ENCODE data around the gene NME3. TPM values are rescaled to one million over a fixed set of nuclear protein-coding genes. Genes with fewer than 3 reads are reported as not detected.

Gene NME3
- total RNA-seq, 4 donors from 2014 or later = 49.9 to 106 (median 87.2) TPM

DNA sequence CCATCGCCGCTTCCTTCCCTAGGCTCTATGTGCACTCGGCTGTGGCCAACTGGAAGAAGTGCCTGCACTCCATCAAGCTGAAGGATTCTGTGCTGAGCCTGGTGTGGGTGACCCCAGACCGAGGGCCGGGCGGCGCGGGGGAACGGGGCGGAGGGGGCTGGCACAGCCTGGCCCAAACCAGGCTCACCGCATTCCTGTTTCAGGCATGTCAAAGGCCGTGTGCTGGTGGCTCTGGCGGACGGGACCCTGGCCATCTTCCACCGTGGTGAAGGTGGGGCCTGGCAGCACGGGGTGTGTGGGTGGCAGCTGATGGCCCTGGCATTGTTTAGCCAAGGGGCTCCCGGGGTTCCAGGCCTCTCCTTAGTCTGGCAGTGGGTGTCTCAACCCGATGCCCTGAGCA is 4.6 kb downstream of the NME3 start:
- Histone ChIP-seq H3K27me3 (no peaks in the 10 kb centered on the region), H3K9me3 (no peaks in the 10 kb centered on the region), H3K27ac (no peak overlapping the region), H3K4me1 (peaks cover 0 to 39% (median 13%) of the 10 kb centered on the region in 3 donors), H3K4me3 (no peak overlapping the region), H3K36me3 (peaks cover 0 to 82% of the 10 kb centered on the region in 2 donors)
- no peak for TF ChIP-seq POLR2A (IDR thresholded peaks at IDR 0.05)
- TF ChIP-seq EP300 (IDR thresholded peaks at IDR 0.05) = no peak
- no peak for TF ChIP-seq POLR2AphosphoS5 (IDR thresholded peaks at IDR 0.05)
- TF ChIP-seq, protein P1, sequence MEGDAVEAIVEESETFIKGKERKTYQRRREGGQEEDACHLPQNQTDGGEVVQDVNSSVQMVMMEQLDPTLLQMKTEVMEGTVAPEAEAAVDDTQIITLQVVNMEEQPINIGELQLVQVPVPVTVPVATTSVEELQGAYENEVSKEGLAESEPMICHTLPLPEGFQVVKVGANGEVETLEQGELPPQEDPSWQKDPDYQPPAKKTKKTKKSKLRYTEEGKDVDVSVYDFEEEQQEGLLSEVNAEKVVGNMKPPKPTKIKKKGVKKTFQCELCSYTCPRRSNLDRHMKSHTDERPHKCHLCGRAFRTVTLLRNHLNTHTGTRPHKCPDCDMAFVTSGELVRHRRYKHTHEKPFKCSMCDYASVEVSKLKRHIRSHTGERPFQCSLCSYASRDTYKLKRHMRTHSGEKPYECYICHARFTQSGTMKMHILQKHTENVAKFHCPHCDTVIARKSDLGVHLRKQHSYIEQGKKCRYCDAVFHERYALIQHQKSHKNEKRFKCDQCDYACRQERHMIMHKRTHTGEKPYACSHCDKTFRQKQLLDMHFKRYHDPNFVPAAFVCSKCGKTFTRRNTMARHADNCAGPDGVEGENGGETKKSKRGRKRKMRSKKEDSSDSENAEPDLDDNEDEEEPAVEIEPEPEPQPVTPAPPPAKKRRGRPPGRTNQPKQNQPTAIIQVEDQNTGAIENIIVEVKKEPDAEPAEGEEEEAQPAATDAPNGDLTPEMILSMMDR (IDR thresholded peaks at IDR 0.05) = no peak
- no peak for ATAC-seq
- WGBS, 2 donors (ENCODE audit: low coverage in 1 of 2) = 100% methylated on average over 2 of the region's 18 CpGs; no CpG with 5 or more reads in 1 of the 2 donors

DNA sequence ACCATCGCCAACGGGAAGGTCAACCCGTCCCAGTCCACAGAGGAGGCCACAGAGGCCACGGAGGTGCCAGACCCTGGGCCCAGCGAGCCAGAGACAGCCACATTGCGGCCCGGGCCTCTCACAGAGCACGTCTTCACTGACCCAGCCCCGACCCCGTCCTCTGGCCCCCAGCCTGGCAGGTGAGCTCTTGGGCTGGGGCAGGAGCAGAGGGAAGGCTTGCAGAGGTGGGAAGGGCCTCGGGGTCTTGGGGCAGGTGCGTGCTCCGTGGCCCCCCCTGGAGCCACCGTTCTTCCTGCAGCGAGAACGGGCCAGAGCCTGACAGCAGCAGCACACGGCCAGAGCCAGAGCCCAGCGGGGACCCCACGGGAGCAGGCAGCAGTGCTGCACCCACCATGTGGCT is 5.1 kb downstream of the NME3 start:
- WGBS, 2 donors (ENCODE audit: low coverage in 1 of 2) = 70% methylated on average over 5 of the region's 19 CpGs; no CpG with 5 or more reads in 1 of the 2 donors
- H3K36me3 ChIP-seq = peaks cover 0 to 87% of the 10 kb centered on the region in 2 donors
- no peak for ATAC-seq

DNA sequence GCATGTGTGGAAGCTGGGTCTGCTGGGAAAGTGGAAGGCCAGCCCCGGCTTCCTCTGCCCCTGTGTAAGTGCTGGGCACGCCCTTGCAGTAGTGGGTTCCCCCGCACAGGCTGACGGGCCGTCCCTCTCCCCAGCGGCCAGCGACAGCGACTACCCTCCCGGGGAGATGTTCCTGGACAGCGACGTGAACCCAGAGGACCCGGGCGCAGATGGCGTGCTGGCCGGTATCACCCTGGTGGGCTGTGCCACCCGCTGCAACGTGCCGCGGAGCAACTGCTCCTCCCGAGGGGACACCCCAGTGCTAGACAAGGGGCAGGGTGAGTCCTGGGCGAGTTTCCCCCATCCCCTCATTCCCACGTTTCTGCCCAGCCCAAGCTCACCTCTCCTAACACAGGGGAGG is 5.5 kb downstream of the NME3 start:
- 100% methylated on average over 1 of the region's 22 CpGs; no CpG with 5 or more reads in 1 of the 2 donors for WGBS, 2 donors (ENCODE audit: low coverage in 1 of 2)
- H3K36me3 ChIP-seq = peaks cover 0 to 91% of the 10 kb centered on the region in 2 donors

More for the DNA sequence above, 5.1 kb downstream of the NME3 start:
- Histone ChIP-seq H3K4me3 (no peak overlapping the region), H3K9me3 (no peaks in the 10 kb centered on the region), H3K4me1 (peaks cover 0 to 36% (median 13%) of the 10 kb centered on the region in 3 donors), H3K27ac (no peak overlapping the region), H3K27me3 (no peaks in the 10 kb centered on the region)
- TF ChIP-seq POLR2A (IDR thresholded peaks at IDR 0.05) = no peak
- TF ChIP-seq POLR2AphosphoS5 (IDR thresholded peaks at IDR 0.05) = no peak
- TF ChIP-seq, protein P1 (IDR thresholded peaks at IDR 0.05) = no peak
- TF ChIP-seq EP300 (IDR thresholded peaks at IDR 0.05) = no peak

DNA sequence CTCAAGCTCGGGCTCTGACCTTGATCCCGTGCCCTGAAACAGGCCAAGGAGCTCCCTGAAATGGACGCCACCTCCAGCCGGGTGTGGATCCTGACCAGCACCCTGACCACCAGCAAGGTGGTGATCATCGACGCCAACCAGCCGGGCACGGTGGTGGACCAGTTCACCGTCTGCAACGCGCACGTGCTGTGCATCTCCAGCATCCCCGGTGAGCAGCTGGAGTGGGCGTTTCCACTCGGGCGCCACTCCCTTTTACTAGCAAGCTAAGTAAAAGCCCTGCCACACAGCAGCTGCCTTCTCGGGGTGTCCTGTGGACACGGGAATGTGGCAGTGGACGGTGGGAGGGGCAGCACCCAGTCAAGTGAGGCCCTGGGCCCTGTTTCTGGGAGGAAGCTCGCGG is 6.4 kb downstream of the NME3 start:
- TF ChIP-seq POLR2A (IDR thresholded peaks at IDR 0.05) (no peak), EP300 (IDR thresholded peaks at IDR 0.05) (no peak), POLR2AphosphoS5 (IDR thresholded peaks at IDR 0.05) (no peak)
- TF ChIP-seq, protein P1 (IDR thresholded peaks at IDR 0.05) = no peak
- WGBS, 2 donors (ENCODE audit: low coverage in 1 of 2) = 80% methylated on average over 3 of the region's 21 CpGs; no CpG with 5 or more reads in 1 of the 2 donors
- ATAC-seq = no peak
- peaks cover 0 to 26% (median 6%) of the 10 kb centered on the region in 3 donors for H3K4me1 ChIP-seq
- H3K36me3 ChIP-seq = peaks cover 0 to 100% of the 10 kb centered on the region in 2 donors
- H3K4me3 ChIP-seq = no peak overlapping the region
- H3K9me3 ChIP-seq = no peaks in the 10 kb centered on the region
- no peaks in the 10 kb centered on the region for H3K27me3 ChIP-seq
- no peak overlapping the region for H3K27ac ChIP-seq

More for the DNA sequence above, 5.5 kb downstream of the NME3 start:
- no peaks in the 10 kb centered on the region for H3K9me3 ChIP-seq
- peaks cover 0 to 34% (median 13%) of the 10 kb centered on the region in 3 donors for H3K4me1 ChIP-seq
- TF ChIP-seq POLR2AphosphoS5 (IDR thresholded peaks at IDR 0.05) (no peak), POLR2A (IDR thresholded peaks at IDR 0.05) (no peak), EP300 (IDR thresholded peaks at IDR 0.05) (no peak)
- TF ChIP-seq, protein P1 (IDR thresholded peaks at IDR 0.05) = no peak
- H3K27ac ChIP-seq = no peak overlapping the region
- H3K4me3 ChIP-seq = no peak overlapping the region
- no peaks in the 10 kb centered on the region for H3K27me3 ChIP-seq
- no peak for ATAC-seq
